Ramos (cell line): Measurements from ENCODE around the gene HPD.

Experiments
- in situ Hi-C: fragments of 300-500 bp; cut with MboI; formaldehyde crosslinking; loops from one replicate; pipeline ENCODE4 v1.14.3; 2022; ENCODE audit warnings: low sequenced_read_pairs; ENCODE audit not compliant: unreplicated experiment

Gene HPD

DNA sequence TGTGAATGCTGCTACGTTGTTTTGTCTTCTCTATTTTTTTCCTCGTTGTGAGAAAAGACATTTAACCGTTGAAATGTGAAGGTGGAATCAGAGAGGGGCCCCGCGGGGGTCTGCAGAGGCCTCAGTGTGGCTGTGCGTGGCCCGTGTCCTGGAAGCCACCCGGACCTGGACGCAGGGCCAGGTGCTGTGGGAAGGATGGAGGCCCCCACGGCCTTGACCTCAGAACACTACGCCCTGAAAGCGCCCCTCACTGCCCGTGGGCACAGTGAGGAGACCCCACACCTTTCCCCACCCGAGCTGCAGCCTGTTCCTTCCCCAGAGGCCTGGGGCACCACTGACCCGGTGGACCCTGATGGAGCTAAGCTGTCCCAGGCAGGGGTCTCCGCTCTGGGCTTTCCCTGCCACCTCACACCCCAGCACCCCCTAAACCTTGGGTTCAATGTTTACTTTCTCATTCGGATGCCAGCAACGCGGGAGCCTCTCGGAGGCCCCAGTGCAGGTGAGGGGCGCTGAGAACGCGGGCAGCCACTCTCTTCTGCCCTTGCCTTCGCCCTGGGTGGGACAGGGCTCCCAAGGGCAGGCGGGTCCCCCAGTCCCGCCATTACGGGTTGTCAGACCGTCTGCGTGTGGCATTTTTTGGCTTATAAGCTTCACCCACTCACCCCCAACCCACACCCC lies 27.9 kb downstream of the HPD start:
- in situ Hi-C loops, result no loop called here

DNA sequence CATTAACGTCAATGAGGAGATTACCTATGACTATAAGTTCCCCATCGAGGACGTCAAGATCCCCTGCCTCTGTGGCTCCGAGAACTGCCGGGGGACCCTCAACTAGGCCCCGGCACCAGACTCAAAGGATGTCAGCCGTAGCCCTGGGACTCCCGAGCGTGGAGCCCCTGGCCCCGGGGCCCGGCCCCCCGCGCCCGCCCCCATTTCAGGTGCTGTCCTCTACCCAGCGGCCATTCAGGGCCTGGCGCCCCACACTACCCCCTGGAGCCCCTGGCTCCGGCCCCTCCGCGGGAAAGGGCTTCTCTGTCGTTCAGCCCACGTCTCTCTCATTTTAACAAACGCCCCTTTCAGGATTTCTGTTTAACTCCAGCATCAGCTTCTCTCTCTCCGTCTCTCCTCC lies 28.5 kb downstream of the HPD start:
- in situ Hi-C loops, result no loop called here

DNA sequence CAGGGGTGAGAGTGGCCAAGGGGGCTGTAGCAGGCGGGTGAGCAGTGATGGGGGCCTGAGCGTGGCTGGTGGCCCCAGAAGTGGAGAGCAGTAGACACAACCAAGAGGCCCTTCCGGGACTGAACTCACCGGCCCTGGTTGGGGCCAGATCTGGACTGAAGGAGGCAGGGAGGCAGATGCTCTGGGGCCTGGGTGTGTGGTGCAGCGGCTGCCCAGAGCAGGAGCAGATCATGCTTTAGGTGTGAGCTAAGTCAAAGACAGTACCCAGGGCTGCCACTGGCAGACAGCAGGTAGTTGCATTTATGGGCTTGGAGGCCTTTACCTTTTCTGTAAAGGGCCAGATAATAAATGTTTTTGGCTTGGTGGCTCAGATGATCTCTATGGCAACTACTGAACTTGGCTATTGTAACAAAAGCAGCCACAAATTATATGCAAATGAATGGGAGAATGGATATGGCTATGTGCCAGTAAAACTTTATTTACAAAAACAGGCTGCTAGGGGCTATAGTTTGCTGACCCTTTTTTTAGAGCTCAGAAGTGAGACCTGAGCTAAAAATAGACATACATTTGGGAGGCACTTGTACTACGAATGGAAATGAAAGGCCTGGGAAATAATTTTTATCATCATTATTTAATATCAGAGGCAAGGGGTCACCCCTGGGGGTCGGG lies 29.3 kb downstream of the HPD start:
- in situ Hi-C loops, result no loop called here

DNA sequence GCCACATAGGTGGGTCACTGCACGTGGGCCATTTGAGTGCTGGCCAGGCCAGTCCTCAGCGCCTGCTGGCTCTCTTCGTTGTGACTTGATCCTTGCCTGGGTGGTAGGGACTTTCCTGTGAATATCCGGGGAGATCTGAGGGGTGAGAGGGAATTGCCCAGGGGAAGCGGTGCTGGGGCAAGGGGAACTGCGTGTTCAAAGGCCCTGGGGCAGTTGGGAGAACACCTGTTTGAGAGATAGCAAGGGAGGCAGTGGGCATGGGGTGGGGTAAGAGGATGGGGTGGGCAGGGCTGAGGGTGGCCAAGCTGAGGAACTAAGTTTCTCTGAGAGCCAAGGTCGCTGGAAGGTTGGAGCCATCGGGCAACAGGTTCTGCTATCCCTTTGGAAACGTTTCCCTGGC lies 29.8 kb downstream of the HPD start:
- in situ Hi-C loops, result no loop called here

DNA sequence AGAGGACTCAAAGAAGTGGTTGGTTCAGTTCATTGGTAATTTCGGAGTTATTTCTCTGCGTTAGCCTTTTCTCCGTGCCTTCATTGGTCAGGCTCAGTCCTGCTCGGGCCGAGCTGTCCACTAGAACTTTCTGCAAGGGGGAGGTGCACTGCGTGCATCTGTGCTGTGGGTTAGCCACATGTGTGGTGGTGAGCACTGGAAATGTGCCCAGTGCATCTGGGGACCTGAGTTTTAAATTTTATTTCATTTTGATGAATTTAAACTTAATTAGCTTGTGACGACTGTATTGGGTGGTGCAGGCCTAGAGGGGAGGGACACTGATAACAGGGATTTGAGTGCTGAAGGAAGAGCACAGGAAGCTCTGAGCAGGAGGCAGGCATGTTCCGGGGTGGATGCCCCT lies 30.4 kb downstream of the HPD start:
- in situ Hi-C loops, result no loop called here

DNA sequence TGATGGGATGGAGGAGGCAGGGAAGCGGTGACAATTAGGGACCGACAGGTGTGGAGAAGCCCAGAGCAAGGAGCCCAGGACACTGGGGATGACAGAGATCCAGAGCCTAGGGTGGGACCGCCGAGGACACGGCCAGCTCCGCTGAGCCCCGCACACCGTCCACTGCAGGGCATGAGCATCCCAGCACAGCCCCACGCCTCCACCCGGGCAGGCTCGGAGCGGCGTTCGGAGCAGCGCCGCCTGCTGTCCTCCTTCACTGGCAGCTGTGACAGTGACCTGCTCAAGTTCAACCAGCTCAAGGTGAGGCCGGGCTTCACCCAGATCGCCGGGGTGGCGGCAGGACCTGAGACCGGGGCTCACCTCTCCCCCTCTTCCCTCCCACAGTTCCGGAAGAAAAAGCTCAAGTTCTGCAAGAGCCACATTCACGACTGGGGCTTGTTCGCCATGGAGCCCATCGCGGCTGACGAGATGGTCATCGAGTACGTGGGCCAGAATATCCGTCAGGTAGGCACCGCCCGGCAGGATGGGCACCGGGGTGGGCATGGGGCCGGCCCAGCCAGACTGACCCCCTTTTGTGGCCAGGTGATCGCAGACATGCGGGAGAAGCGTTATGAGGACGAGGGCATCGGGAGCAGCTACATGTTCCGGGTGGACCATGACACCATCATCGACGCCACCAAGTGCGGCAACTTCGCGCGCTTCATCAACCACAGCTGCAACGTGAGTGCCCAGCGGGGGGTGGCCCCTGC lies 31.1 kb downstream of the HPD start:
- in situ Hi-C loops, result no loop called here

DNA sequence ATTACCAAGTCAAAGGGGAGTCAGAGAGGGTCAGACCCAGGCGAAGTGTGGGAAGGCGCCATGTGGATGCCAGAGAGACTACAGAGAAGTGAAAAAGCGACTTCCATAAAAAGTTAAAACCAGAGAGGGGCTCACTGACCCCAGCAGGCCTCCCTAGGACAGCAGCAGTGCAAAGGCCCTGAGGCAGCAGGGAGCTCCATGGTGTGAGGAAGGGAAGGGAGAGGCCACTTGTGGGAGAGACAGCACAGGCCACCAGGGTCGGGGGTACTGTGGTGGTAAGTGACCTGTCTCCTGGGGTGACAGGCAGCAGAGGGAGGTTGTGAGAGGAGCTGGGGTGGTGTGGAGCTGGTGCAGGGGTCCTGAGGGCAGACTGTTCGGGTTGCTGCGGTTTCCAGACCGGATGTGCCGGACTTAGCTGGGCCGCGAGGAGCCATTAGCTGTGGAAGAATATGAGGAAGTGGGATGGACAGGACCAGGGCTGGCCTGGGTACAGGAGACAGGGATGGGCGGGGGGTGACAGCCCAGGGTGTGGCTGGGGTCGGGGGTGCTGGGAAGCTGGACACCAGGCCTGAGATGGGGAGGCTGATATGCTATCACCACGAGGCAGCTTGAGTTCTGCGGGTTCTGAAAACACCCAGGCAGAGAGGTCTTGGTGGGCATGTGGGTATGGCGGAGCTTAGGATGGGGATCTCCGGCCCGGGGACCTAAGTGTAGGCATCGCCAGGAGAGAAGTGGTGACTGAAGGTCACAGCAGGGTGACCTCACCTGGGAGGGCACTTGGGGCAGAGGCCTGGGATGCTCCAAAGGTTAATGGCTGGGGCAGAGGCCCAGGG lies 32.1 kb downstream of the HPD start:
- in situ Hi-C loops, result no loop called here

DNA sequence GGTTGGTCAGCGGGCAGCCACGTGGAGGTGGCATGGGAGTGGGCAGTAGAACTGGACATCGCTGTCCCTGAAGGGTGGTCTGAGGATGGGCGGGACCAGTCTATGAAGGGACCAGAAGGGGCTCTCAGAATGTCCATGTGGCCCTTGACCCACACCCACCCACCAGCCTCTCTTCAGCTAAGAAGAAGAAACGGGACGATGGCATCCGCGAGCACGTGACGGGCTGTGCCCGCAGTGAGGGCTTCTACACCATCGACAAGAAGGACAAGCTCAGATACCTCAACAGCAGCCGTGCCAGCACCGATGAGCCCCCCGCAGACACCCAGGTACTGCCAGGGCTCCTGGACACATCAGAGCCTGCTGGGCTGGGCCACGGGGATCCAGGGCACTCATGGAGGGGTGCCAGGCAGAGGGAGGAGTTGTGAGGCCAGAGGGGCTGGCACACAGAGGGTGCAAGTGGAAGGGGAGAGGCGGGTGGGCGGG lies 33.6 kb downstream of the HPD start:
- in situ Hi-C loops, result no loop called here

DNA sequence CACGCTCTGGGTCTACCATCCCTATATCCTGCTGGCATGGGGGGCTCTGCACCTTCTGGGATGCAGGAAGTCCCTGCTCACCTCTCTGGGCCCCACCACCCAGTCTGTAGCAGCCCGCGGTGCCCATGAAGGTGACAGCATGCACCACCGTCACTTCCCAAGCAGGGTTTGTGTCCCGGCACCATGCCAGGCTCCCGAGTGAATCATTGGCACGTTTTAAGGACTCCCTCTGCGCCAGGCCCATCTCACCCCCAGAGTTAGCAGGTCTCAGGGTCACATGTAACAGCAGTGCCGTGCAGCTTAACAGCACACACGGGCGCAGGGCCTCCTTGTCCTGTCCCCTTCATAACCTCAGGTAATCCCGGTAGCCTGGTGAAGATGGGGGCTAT lies 34.9 kb downstream of the HPD start:
- in situ Hi-C loops, result no loop called here

DNA sequence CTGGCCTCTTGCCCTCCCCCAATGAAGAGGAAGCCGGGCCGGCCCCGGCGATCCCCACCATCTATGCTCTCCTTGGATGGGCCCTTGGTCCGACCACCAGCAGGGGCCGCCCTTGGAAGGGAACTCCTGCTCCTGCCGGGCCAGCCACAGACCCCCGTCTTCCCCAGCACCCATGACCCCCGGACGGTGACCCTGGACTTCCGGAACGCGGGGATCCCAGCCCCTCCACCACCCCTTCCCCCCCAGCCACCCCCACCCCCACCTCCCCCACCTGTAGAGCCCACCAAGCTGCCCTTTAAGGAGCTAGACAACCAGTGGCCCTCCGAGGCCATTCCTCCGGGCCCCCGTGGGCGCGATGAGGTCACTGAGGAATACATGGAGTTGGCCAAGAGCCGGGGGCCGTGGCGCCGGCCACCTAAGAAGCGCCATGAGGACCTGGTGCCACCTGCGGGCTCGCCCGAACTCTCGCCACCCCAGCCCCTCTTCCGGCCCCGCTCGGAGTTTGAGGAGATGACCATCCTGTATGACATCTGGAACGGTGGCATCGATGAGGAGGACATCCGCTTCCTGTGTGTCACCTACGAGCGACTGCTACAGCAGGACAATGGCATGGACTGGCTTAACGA lies 35.4 kb downstream of the HPD start:
- in situ Hi-C loops, result no loop called here

DNA sequence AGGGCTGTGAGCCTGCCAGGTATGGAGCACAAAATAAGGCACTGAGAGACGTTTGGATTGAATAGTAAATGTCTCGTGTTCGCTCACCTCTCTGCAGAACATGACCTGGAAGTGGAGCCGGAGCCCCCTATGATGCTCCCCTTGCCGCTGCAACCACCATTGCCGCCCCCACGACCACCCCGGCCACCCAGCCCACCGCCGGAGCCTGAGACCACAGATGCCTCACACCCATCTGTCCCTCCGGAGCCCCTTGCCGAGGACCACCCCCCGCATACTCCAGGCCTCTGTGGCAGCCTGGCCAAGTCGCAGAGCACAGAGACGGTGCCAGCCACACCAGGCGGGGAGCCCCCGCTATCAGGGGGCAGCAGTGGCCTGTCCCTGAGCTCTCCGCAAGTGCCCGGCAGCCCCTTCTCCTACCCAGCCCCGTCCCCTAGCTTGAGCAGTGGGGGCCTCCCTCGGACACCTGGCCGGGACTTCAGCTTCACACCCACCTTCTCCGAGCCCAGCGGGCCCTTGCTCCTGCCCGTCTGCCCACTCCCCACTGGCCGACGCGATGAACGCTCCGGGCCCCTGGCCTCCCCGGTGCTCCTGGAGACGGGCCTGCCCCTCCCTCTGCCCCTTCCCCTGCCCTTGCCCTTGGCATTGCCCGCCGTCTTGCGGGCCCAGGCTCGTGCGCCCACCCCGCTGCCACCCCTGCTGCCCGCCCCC lies 36.1 kb downstream of the HPD start:
- in situ Hi-C loops, result no loop called here

DNA sequence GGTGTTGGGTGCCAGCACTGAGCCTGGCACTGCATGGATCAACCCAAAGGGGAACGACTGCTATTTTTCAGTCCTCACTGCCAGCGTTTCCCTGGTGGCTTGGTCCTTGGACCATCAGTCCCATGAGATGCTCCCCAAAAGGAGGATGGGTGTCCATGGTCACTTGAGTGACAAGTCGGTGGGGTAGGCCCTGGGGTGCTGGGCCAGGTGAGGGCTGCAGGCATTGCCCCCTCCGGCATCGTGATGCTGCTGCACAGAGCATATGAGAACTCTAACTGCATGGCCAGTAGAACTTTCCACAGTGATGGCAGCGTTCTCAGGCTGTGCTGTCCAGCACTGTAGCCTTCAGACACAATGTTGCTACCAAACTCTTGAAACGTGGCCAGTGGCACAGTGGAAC lies 38.6 kb downstream of the HPD start:
- in situ Hi-C loops, result no loop called here

DNA sequence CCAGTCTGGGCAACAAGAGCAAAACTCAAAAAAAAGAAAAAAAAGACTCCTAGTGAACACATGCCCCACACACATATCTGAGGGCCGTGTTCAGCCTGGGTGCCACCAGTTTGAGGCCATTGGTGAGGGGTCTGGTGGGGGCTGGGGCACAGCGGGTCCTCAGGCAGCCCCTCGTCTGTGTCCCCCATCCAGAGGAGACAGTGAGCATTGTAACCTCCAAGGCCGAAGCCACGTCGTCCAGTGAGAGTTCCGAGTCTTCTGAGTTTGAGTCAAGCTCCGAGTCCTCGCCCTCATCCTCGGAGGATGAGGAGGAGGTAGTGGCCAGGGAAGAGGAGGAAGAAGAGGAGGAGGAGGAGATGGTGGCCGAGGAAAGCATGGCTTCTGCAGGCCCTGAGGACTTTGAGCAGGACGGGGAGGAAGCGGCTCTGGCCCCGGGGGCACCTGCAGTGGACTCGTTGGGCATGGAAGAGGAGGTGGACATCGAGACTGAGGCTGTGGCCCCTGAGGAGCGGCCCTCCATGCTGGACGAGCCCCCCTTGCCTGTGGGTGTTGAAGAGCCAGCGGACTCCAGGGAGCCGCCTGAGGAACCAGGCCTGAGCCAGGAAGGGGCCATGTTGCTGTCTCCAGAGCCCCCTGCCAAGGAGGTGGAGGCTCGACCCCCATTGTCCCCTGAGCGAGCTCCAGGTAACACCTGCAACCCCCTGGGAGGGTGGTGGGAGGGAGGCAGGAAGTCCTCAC lies 39.3 kb downstream of the HPD start:
- in situ Hi-C loops, result no loop called here

DNA sequence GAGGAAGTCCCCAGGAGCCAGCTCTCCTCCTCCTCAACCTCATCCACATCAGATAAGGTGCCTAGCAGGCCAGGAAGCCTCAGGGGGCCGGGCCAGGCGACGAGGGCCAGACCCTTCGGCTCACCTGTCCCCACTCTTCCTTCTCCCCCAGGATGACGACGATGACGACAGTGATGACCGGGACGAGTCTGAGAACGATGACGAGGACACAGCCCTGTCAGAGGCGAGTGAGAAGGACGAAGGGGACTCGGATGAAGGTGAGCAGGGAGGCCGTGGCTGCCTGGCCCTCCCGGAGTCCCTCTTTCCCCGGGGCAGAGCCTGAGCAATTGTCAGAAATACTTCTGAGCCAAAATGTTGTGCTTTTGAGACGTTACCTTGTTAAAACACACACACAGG lies 41.0 kb downstream of the HPD start:
- in situ Hi-C loops, result no loop called here

DNA sequence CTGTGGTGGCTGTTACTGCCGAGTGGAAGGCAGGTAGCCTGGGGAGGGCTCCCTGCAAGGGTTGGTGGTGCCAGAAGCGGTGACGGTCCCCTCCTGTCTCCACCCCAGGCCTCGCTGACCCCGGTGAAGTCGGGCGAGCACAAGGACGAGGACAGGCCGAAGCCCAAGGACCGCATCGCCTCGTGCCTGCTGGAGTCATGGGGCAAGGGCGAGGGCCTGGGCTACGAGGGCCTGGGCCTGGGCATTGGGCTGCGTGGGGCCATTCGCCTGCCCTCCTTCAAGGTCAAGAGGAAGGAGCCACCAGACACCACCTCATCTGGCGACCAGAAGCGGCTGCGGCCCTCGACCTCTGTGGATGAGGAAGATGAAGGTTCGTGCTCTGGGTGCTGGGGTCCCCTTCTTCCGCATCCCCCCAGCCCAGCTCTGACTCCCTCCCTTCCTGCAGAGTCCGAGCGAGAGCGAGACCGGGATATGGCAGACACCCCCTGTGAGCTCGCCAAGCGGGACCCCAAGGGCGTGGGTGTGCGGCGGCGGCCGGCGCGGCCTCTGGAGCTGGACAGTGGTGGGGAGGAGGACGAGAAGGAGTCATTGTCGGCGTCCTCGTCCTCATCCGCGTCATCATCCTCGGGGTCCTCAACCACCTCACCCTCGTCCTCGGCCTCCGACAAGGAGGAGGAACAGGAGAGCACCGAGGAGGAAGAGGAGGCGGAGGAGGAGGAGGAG lies 41.6 kb downstream of the HPD start:
- in situ Hi-C loops, result no loop called here

DNA sequence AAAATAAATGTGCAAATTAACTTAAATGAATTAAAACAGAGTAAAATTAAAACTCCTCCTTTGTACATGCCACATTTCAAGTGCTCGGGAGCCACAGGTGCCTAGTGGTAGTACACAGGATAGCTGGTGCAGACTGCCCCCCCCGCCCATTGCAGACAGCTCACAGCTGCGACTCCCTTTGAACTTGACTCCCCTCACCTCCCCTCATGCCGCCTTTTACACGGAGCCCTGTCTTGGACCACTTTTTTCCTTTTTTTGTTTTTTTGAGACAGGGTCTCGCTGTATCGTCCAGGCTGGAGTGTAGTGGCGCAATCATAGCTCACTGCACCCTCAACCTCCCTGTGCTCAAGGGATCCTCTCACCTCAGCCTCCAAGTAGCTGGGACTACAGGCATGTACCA lies 43.4 kb downstream of the HPD start:
- in situ Hi-C loops, result no loop called here

DNA sequence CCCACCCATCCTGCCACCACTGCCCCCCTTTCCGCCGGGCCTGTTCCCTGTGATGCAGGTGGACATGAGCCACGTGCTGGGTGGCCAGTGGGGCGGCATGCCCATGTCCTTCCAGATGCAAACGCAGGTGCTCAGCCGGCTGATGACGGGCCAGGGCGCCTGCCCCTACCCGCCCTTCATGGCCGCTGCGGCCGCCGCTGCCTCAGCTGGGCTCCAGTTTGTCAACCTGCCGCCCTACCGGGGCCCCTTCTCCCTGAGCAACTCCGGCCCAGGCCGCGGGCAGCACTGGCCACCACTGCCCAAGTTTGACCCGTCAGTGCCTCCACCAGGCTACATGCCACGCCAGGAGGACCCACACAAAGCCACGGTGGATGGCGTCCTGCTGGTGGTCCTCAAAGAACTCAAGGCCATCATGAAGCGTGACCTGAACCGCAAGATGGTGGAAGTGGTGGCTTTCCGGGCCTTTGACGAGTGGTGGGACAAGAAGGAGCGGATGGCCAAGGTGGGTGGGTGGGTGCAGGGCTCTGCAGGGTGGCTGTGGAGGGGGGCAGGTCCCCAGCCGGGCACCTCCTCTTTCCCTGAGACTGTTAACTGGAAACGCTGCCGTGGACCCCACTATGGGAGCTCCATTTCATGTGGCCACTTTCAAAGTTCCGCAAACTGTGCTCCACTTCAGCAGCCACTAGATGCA lies 44.1 kb downstream of the HPD start:
- in situ Hi-C loops, result no loop called here

DNA sequence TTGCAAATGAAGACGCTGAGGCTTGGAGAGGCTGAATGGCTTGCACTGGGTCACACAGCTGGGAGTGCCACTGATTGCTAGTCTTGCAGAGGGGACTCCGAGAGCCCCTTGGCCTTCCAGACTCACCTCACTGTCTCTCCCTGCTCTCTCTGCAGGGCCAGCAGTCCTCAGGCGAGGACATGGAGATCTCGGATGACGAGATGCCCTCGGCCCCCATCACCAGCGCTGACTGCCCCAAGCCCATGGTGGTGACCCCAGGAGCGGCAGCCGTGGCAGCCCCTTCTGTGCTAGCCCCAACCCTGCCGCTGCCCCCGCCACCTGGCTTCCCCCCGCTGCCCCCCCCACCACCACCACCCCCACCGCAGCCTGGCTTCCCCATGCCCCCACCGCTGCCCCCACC lies 44.7 kb downstream of the HPD start:
- in situ Hi-C loops, result no loop called here
